Mesothelial cell of epicardium (in vitro differentiated cells): ENCODE data around the gene NEDD4. TPM values are rescaled to one million over a fixed set of nuclear protein-coding genes. Genes with fewer than 3 reads are reported as not detected.
A peak's percentile ranks its signal among the peaks of the same experiment; 100 is the strongest.

ENCODE experiments used
- DNase-seq, 2 experiments: peaks; one replicate each; pipeline ENCODE4 v3.0.0; 2021; ENCODE audit warnings: low spot score in 2 of 2; ENCODE audit not compliant: unreplicated experiment in 2 of 2
- H3K27ac Mint-ChIP-seq: 2 replicates; pipeline ENCODE4 v1.8.0; 2021; ENCODE audit warnings: mixed read lengths
- H3K27me3 Mint-ChIP-seq: 2 replicates; pipeline ENCODE4 v1.8.0; 2021; ENCODE audit warnings: low read depth, mixed read lengths
- H3K36me3 Mint-ChIP-seq: 2 replicates; pipeline ENCODE4 v1.8.0; 2021; ENCODE audit warnings: mixed read lengths
- H3K4me1 Mint-ChIP-seq: 2 replicates; pipeline ENCODE4 v1.8.0; 2021; ENCODE audit warnings: mixed read lengths
- H3K4me3 Mint-ChIP-seq: 2 replicates; pipeline ENCODE4 v1.8.0; 2021; ENCODE audit warnings: mild to moderate bottlenecking, moderate library complexity, mixed read lengths
- H3K9me3 Mint-ChIP-seq: 2 replicates; pipeline ENCODE4 v1.8.0; 2021; ENCODE audit warnings: mixed read lengths
- CTCF ChIP-seq: fragments of 200-600 bp; sonication (generic); IDR thresholded peaks from one replicate; pipeline ENCODE4 v1.5.0; 2021; ENCODE audit warnings: antibody characterized with exemption; ENCODE audit not compliant: unreplicated experiment
- total RNA-seq: library from RNA; stranded (reverse); gene quantifications from 3 replicates; pipeline ENCODE4 v1.2.1, GENCODE V29; 2021

NEDD4 gene
- total RNA-seq, 1 donor from 2014 or later: 45.6 TPM

DNA sequence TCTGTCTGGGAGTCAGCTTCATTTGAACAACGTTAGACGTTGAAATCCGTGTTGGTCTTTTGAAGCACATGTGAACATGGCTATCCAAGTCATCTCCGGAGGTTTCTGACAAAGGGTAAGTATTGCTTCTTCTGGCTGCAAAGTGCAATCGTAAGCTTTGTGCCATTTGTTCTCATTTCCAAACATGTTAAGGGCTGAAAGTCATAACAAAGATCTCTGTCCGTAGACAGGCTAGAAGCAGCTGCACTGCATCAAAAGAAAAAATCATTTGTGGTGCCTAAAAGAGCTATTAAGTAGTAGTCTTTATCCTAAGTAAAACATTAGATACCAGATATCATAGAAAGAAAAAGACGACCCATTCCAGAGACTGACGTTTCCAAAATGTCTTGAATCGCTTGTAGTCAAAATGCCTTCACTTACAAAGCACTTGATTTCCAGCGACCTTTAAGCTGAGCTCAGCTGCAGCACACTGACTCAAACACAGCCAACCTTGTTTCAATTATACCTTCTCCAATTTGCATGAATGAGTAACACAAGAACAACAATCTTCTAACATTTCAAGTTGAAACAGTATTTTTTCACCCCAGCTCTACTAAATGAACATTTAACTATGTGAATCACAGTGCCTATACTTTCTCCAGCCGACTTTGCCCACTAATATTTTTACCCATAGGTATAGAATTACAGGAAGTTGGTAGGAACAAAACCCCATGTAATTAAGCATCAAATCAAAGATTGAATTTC, 76.6 kb downstream of the NEDD4 start:
- no peak for DNase-seq
- no peak for TF ChIP-seq CTCF
- Mint-ChIP-seq H3K4me1 (peaks cover 23% of the 10 kb centered on the region), H3K9me3 (no peaks in the 10 kb centered on the region), H3K27ac (peak overlapping the region; percentile 48), H3K36me3 (peaks cover 6% of the 10 kb centered on the region), H3K27me3 (no peaks in the 10 kb centered on the region), H3K4me3 (no peak overlapping the region)

DNA sequence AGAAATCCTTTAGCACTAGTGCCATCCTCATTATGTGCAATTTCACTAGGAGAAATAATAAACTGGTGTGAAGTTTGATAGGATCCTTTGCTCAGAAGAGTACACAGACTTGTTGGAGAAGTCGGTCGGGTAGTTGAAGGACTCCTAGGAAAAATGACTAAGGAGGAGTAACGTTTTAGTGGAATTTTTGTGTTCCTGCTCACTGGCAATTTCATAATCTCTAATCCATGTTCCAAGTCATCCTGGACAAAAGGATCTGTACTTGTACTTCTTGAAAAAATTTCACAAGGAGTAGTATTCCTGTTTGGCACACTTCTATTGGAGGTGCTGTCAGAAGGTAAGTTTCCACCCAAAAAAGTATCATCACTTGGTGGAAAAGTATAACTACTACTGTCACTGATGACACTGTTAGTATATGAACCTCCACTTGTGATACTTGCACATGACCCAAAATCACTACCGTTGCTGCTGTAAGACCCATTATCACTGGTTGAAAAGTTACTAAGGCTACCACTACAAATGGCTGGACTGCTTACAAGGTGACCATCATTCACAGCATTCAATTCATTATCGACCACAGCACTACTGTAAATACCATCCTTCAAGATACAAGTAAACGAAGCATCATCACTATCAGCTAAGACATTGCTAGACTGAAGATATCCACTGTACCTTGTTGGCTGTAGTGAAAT, 77.4 kb downstream of the NEDD4 start:
- DNase-seq: no peak
- no peak for TF ChIP-seq CTCF
- H3K27ac Mint-ChIP-seq: no peak overlapping the region
- peaks cover 8% of the 10 kb centered on the region for H3K36me3 Mint-ChIP-seq
- no peaks in the 10 kb centered on the region for H3K9me3 Mint-ChIP-seq
- no peaks in the 10 kb centered on the region for H3K27me3 Mint-ChIP-seq
- no peak overlapping the region for H3K4me3 Mint-ChIP-seq
- peaks cover 23% of the 10 kb centered on the region for H3K4me1 Mint-ChIP-seq

DNA sequence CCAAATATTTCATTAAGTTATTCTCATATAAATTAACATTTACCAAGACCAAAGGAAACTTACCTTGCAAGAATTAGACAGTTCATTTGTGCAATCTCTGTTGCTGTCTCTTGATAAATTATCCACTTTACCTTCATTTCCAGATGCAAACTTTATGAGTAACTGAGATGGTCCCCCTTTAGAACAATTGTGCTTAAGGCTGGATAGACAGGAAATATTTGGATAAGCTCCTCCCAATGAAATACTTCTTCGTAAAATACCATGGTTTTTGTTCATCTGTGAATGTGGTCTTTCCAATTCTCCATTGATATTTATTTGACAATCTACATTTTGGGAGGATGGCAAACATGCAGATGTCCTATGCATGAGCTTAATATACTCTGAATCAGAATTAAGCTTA, 78.2 kb downstream of the NEDD4 start:
- Mint-ChIP-seq H3K36me3 (peaks cover 8% of the 10 kb centered on the region), H3K27me3 (no peaks in the 10 kb centered on the region), H3K4me1 (peaks cover 23% of the 10 kb centered on the region), H3K27ac (no peak overlapping the region), H3K4me3 (no peak overlapping the region), H3K9me3 (no peaks in the 10 kb centered on the region)
- TF ChIP-seq CTCF: no peak
- no peak for DNase-seq

- peaks cover 8% of the 10 kb centered on the region for H3K36me3 Mint-ChIP-seq
- no peaks in the 10 kb centered on the region for H3K9me3 Mint-ChIP-seq
- H3K27ac Mint-ChIP-seq: no peak overlapping the region
- no peaks in the 10 kb centered on the region for H3K27me3 Mint-ChIP-seq
- DNase-seq: no peak
- peaks cover 23% of the 10 kb centered on the region for H3K4me1 Mint-ChIP-seq
- TF ChIP-seq CTCF: no peak
- H3K4me3 Mint-ChIP-seq: no peak overlapping the region
Observed at GRCh38 chr15:55914446-55914845, 79.0 kb downstream of the NEDD4 start.

DNA sequence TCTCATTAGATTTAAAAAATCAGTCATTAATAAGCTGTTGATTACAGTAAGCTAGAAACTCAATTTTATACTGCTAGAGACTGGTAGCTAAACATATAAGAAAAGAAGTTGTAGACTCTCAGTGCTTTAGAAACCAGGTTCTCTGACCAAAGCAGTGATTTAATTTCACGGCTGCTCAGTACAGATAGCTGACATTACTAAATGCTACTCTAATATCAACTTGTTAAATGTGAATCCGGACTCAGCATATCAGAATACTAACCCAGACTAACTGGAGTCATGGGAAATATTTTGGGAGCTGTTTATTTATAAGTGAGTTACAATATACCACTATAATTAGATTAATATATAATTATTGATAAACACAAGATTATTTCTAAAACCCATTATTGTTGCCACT, 80.4 kb downstream of the NEDD4 start:
- Mint-ChIP-seq H3K27me3 (no peaks in the 10 kb centered on the region), H3K36me3 (peaks cover 8% of the 10 kb centered on the region), H3K4me3 (no peak overlapping the region), H3K9me3 (no peaks in the 10 kb centered on the region), H3K27ac (no peak overlapping the region), H3K4me1 (peaks cover 21% of the 10 kb centered on the region)
- no peak for DNase-seq
- no peak for TF ChIP-seq CTCF
